ENCODE measurements around the gene MED13L.

DNA sequence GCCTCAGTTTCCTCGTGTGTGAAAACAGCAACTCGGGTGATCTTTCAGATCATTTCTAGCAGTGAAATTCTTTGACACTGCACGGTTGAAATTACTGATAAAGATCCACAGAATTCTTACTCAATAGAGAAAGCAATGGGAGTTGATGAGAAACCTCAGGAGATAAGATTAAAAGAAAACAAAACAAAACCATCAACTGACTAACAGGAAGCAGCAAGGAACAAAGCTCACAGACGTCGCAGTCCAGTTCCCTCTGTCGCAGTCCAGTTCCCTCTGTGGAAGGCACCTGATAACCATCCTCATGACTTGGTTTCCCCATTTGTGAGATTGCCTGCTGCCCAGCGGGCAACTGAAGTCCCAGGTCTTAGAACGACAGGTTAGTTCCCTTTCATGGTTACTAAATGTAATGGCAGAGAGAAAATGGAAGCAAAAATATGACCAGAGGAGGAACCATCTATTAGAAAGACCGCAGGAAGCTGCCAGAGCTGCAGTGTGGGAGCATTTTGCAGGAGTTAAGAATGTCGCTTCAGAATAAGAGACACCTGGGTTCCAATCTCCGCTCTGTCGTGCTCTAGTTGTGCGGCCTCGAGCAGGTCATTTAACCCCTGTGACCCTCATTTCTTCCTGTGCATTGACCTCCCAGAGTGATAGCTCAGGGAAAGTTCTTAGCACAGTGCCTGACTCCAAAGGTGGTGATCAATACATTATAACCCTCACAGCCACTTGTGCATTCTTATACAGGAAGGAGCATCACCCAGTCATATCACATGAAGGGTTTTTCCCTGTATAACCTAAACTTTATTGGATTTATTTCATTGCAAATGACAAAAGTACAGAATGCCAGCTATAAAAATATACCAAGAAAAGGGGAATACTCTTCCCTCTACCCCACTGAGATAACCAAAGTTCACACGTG lies 5.1 kb upstream of the MED13L start:
- TF ChIP-seq, protein P1, sequence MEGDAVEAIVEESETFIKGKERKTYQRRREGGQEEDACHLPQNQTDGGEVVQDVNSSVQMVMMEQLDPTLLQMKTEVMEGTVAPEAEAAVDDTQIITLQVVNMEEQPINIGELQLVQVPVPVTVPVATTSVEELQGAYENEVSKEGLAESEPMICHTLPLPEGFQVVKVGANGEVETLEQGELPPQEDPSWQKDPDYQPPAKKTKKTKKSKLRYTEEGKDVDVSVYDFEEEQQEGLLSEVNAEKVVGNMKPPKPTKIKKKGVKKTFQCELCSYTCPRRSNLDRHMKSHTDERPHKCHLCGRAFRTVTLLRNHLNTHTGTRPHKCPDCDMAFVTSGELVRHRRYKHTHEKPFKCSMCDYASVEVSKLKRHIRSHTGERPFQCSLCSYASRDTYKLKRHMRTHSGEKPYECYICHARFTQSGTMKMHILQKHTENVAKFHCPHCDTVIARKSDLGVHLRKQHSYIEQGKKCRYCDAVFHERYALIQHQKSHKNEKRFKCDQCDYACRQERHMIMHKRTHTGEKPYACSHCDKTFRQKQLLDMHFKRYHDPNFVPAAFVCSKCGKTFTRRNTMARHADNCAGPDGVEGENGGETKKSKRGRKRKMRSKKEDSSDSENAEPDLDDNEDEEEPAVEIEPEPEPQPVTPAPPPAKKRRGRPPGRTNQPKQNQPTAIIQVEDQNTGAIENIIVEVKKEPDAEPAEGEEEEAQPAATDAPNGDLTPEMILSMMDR (IDR thresholded peaks at IDR 0.05): no peak
- TF ChIP-seq POLR2AphosphoS5 (IDR thresholded peaks at IDR 0.05) (no peak), POLR2A (IDR thresholded peaks at IDR 0.05) (no peak)

All from breast epithelium (tissue), 3 donors.